ENCODE measurements around the gene SMAD2. TPM values are rescaled to one million over a fixed set of nuclear protein-coding genes. Genes with fewer than 3 reads are reported as not detected.

The SMAD2 gene
- total and polyA plus RNA-seq, 4 donors, result 11.8 to 31.3 (median 22.8) TPM

DNA sequence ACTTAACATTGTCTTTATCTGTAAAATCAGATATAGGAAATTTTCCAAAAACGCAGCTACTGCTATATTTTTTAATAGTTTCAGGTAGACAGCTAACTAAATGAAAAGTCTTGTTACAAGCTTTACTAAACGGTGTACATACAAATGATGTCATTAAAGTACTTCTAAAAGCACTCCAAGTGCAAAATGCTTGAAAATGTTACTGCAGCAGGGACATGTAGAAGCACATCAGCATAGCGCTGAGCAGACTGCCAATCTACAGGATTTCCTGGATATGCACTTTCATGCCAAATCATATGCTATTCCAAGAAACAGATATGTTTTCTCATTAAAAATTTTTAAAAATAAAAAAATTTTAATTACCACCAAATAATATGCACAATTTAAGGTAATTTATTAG lies 61.7 kb downstream of the SMAD2 start:
- no peak overlapping the region for H3K9ac ChIP-seq (ENCODE audit: low read depth in 1 of 2, low read length in 2 of 2)
- peaks cover 0 to 11% (median 6%) of the 10 kb centered on the region in 4 donors for H3K36me3 ChIP-seq (ENCODE audit: control insufficient read depth in 4 of 4, insufficient read depth in 3 of 4, low read depth in 1 of 4, low read length in 3 of 4)
- H3K27ac ChIP-seq (ENCODE audit: low read depth in 1 of 2, low read length in 2 of 2), result no peak overlapping the region
- TF ChIP-seq HNF4A (conservative IDR thresholded peaks at IDR 0.05), result no peak
- TF ChIP-seq, protein P1, sequence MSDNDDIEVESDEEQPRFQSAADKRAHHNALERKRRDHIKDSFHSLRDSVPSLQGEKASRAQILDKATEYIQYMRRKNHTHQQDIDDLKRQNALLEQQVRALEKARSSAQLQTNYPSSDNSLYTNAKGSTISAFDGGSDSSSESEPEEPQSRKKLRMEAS (IDR thresholded peaks at IDR 0.05), result no peak
- no peak for TF ChIP-seq FOXA1 (IDR thresholded peaks at IDR 0.05)
- 87% methylated on average over 3 of the region's 3 CpGs for WGBS
- no peaks in the 10 kb centered on the region for H3K9me3 ChIP-seq (ENCODE audit: control insufficient read depth in 4 of 4, low read length in 3 of 4)
- no peak for DNase-seq (ENCODE audit: low spot score)
- H3K27me3 ChIP-seq (ENCODE audit: control insufficient read depth in 4 of 4, insufficient read depth in 4 of 4, low read length in 3 of 4), result no peaks in the 10 kb centered on the region
- peaks cover 0 to 3% (median 3%) of the 10 kb centered on the region in 4 donors for H3K4me1 ChIP-seq (ENCODE audit: control insufficient read depth in 4 of 4, insufficient read depth in 4 of 4, low read length in 3 of 4)
- no peak overlapping the region for H3K4me3 ChIP-seq (ENCODE audit: low read depth in 1 of 3, low read length in 3 of 3)

DNA sequence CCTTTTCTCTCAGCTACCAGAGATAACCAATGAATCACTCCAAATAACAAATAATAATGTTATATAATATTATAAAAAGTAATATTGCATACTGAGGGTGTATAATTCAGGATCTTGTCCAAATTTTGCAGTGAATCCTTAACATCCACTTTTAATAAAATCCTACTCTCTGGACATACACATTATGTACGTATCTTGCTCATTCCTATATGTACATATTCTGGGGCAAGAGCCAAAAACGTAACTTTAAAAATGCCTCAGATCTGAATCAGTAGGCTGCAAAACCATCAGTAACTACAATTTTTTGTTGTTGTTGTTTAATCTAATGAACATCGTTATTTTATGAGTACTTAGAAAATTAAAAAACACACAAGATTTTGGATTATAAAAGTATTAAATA lies 65.3 kb downstream of the SMAD2 start:
- Histone ChIP-seq H3K9ac (ENCODE audit: low read depth in 1 of 2, low read length in 2 of 2) (no peak overlapping the region), H3K27me3 (ENCODE audit: control insufficient read depth in 4 of 4, insufficient read depth in 4 of 4, low read length in 3 of 4) (no peaks in the 10 kb centered on the region), H3K4me1 (ENCODE audit: control insufficient read depth in 4 of 4, insufficient read depth in 4 of 4, low read length in 3 of 4) (no peaks in the 10 kb centered on the region), H3K4me3 (ENCODE audit: low read depth in 1 of 3, low read length in 3 of 3) (no peak overlapping the region), H3K36me3 (ENCODE audit: control insufficient read depth in 4 of 4, insufficient read depth in 3 of 4, low read depth in 1 of 4, low read length in 3 of 4) (peaks cover 0 to 22% (median 17%) of the 10 kb centered on the region in 4 donors), H3K27ac (ENCODE audit: low read depth in 1 of 2, low read length in 2 of 2) (no peak overlapping the region), H3K9me3 (ENCODE audit: control insufficient read depth in 4 of 4, low read length in 3 of 4) (peaks cover 0 to 1% (median 0%) of the 10 kb centered on the region in 4 donors)
- WGBS, result 96% methylated on average over 3 of the region's 3 CpGs
- TF ChIP-seq, protein P2, sequence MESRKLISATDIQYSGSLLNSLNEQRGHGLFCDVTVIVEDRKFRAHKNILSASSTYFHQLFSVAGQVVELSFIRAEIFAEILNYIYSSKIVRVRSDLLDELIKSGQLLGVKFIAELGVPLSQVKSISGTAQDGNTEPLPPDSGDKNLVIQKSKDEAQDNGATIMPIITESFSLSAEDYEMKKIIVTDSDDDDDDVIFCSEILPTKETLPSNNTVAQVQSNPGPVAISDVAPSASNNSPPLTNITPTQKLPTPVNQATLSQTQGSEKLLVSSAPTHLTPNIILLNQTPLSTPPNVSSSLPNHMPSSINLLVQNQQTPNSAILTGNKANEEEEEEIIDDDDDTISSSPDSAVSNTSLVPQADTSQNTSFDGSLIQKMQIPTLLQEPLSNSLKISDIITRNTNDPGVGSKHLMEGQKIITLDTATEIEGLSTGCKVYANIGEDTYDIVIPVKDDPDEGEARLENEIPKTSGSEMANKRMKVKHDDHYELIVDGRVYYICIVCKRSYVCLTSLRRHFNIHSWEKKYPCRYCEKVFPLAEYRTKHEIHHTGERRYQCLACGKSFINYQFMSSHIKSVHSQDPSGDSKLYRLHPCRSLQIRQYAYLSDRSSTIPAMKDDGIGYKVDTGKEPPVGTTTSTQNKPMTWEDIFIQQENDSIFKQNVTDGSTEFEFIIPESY (IDR thresholded peaks at IDR 0.05), result no peak
- TF ChIP-seq FOXA2 (IDR thresholded peaks at IDR 0.05) (no peak), GABPA (IDR thresholded peaks at IDR 0.05 in 1 of 2, conservative IDR thresholded peaks at IDR 0.05 in 1 of 2) (no peak), YY1 (IDR thresholded peaks at IDR 0.05) (no peak), EGR1 (IDR thresholded peaks at IDR 0.05; ENCODE audit: low read depth in 2 of 2) (no peak), JUND (IDR thresholded peaks at IDR 0.05) (no peak), RXRA (IDR thresholded peaks at IDR 0.05) (no peak), HNF4A (conservative IDR thresholded peaks at IDR 0.05) (no peak), FOXA1 (IDR thresholded peaks at IDR 0.05) (no peak), TAF1 (conservative IDR thresholded peaks at IDR 0.05) (no peak), RAD21 (IDR thresholded peaks at IDR 0.05) (no peak), NR2F2 (IDR thresholded peaks at IDR 0.05) (no peak), SP1 (IDR thresholded peaks at IDR 0.05) (no peak), HNF4G (IDR thresholded peaks at IDR 0.05) (no peak)
- TF ChIP-seq, protein P1 (IDR thresholded peaks at IDR 0.05), result no peak
- TF ChIP-seq, protein P3, sequence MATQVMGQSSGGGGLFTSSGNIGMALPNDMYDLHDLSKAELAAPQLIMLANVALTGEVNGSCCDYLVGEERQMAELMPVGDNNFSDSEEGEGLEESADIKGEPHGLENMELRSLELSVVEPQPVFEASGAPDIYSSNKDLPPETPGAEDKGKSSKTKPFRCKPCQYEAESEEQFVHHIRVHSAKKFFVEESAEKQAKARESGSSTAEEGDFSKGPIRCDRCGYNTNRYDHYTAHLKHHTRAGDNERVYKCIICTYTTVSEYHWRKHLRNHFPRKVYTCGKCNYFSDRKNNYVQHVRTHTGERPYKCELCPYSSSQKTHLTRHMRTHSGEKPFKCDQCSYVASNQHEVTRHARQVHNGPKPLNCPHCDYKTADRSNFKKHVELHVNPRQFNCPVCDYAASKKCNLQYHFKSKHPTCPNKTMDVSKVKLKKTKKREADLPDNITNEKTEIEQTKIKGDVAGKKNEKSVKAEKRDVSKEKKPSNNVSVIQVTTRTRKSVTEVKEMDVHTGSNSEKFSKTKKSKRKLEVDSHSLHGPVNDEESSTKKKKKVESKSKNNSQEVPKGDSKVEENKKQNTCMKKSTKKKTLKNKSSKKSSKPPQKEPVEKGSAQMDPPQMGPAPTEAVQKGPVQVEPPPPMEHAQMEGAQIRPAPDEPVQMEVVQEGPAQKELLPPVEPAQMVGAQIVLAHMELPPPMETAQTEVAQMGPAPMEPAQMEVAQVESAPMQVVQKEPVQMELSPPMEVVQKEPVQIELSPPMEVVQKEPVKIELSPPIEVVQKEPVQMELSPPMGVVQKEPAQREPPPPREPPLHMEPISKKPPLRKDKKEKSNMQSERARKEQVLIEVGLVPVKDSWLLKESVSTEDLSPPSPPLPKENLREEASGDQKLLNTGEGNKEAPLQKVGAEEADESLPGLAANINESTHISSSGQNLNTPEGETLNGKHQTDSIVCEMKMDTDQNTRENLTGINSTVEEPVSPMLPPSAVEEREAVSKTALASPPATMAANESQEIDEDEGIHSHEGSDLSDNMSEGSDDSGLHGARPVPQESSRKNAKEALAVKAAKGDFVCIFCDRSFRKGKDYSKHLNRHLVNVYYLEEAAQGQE (IDR thresholded peaks at IDR 0.05), result no peak
- TF ChIP-seq, protein P4, sequence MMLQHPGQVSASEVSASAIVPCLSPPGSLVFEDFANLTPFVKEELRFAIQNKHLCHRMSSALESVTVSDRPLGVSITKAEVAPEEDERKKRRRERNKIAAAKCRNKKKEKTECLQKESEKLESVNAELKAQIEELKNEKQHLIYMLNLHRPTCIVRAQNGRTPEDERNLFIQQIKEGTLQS (IDR thresholded peaks at IDR 0.05), result no peak
- TF ChIP-seq, protein P5, sequence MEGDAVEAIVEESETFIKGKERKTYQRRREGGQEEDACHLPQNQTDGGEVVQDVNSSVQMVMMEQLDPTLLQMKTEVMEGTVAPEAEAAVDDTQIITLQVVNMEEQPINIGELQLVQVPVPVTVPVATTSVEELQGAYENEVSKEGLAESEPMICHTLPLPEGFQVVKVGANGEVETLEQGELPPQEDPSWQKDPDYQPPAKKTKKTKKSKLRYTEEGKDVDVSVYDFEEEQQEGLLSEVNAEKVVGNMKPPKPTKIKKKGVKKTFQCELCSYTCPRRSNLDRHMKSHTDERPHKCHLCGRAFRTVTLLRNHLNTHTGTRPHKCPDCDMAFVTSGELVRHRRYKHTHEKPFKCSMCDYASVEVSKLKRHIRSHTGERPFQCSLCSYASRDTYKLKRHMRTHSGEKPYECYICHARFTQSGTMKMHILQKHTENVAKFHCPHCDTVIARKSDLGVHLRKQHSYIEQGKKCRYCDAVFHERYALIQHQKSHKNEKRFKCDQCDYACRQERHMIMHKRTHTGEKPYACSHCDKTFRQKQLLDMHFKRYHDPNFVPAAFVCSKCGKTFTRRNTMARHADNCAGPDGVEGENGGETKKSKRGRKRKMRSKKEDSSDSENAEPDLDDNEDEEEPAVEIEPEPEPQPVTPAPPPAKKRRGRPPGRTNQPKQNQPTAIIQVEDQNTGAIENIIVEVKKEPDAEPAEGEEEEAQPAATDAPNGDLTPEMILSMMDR (IDR thresholded peaks at IDR 0.05; ENCODE audit: low read depth, low read length, missing input control), result no peak
- DNase-seq (ENCODE audit: low spot score), result no peak

Measured in liver (tissue), 9 donors.